Measurements from ENCODE around the gene MAMLD1. TPM values are rescaled to one million over a fixed set of nuclear protein-coding genes. Genes with fewer than 3 reads are reported as not detected.
A peak's percentile ranks its signal among the peaks of the same experiment; 100 is the strongest.
"Not testable (repeated sequence)": the region's sequence is repeated elsewhere in the genome, so short reads cannot be mapped to it uniquely, and the experiment has no call there.

Gene MAMLD1
- total and polyA plus RNA-seq, 3 experiments from 2014 or later: 1.8 to 7.3 (median 6.2) TPM

DNA sequence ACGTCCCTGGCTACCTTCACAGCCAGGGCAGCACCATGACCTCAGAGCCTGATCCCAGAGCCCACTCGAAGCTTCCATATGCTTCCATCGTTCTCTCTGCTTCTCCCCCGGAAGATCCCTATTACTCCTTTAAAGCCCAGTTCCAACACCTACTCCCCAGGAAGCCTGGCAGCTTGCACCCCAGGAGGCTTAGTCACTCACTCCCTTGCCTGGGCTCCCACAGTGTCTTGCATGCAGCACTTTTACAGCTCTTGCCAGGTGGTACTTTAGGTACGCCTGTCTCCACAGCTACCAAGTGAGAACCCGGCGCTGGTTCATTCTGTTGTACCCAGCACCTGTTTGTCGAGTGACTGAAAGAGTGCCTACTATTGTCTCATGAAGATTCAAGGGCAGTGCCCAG, 24.5 kb upstream of the MAMLD1 start:
- Histone ChIP-seq H3K27ac (ENCODE audit: low read depth, low read length) (no peak overlapping the region), H3K4me1 (ENCODE audit: insufficient read depth, low read length) (no peaks in the 10 kb centered on the region), H3K9me3 (ENCODE audit: low read length) (no peaks in the 10 kb centered on the region), H3K36me3 (ENCODE audit: insufficient read depth, low read length) (no peaks in the 10 kb centered on the region), H3K4me3 (ENCODE audit: low read length) (no peak overlapping the region), H3K27me3 (ENCODE audit: insufficient read depth, low read length, poor library complexity, severe bottlenecking) (no peaks in the 10 kb centered on the region)
- Mint-ChIP-seq H3K36me3 (no peaks in the 10 kb centered on the region), H3K4me1 (peaks cover under 1 to 5% (median 5%) of the 10 kb centered on the region in 3 donors), H3K9me3 (no peaks in the 10 kb centered on the region), H3K27me3 (peaks cover 0 to 1% of the 10 kb centered on the region in 2 donors), H3K4me3 (no peak overlapping the region), H3K27ac (no peak overlapping the region)
- DNase-seq: no peak
- ChIA-PET CTCF (no interaction called here), POLR2A (no interaction called here)

DNA sequence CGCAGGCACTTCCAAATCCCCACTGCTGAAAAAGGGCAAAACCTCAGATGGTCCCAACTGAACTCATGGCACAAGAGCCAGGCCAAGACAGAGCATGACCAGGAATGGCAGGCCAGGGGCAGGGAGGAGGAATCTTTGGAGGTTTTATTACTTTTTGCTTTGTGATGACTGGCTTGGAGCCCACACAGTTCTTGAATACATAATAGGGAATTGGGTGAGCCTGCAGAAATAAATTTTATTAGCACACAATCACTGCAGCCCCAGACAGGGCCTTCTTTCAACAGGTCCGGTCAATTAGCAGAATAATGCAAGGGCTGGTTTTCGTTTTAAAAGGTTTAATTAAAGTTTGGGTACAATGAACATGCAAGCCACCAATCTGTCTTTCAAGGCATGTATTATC, 23.4 kb upstream of the MAMLD1 start:
- Mint-ChIP-seq H3K36me3 (no peaks in the 10 kb centered on the region), H3K9me3 (no peaks in the 10 kb centered on the region), H3K4me3 (no peak overlapping the region), H3K27ac (no peak overlapping the region), H3K4me1 (no peaks in the 10 kb centered on the region), H3K27me3 (peaks cover 0 to 1% of the 10 kb centered on the region in 2 donors)
- no peak for DNase-seq
- H3K4me3 ChIP-seq (ENCODE audit: low read length): no peak overlapping the region
- no peaks in the 10 kb centered on the region for H3K4me1 ChIP-seq (ENCODE audit: insufficient read depth, low read length)
- H3K36me3 ChIP-seq (ENCODE audit: insufficient read depth, low read length): no peaks in the 10 kb centered on the region
- ChIA-PET CTCF (no interaction called here), POLR2A (no interaction called here)
- H3K9me3 ChIP-seq (ENCODE audit: low read length): no peaks in the 10 kb centered on the region
- no peak overlapping the region for H3K27ac ChIP-seq (ENCODE audit: low read depth, low read length)
- H3K27me3 ChIP-seq (ENCODE audit: insufficient read depth, low read length, poor library complexity, severe bottlenecking): no peaks in the 10 kb centered on the region

DNA sequence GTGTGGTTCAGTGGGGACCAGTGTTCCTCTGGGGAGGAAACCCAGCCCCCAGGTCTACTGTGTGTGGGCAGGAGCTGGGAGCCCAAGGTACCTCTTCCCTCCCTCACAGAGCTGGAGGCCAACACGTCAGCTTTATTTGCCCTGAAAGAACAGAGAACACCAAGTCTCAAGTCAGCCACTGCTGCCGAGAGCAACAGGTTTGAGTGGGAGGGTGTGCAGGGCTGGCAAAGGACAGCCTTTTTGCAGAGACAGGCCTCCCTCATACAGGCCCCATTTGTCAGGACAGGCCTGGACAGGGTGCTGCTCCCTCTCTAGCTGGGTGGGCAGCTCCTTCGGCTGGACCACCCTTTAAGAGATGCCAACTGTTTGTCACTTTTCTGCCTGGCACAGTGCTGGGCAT, 22.8 kb upstream of the MAMLD1 start:
- H3K4me3 Mint-ChIP-seq; H3K4me3 ChIP-seq (ENCODE audit: low read length); DNase-seq; H3K27me3 Mint-ChIP-seq; H3K27ac ChIP-seq (ENCODE audit: low read depth, low read length); H3K4me1 ChIP-seq (ENCODE audit: insufficient read depth, low read length); H3K27me3 ChIP-seq (ENCODE audit: insufficient read depth, low read length, poor library complexity, severe bottlenecking); H3K36me3 Mint-ChIP-seq; H3K36me3 ChIP-seq (ENCODE audit: insufficient read depth, low read length); POLR2A ChIA-PET; CTCF ChIA-PET; H3K4me1 Mint-ChIP-seq; H3K9me3 ChIP-seq (ENCODE audit: low read length); H3K9me3 Mint-ChIP-seq: not testable (repeated sequence)
- peak overlapping the region in 1 of 8 donors; percentile 24 for H3K27ac Mint-ChIP-seq

DNA sequence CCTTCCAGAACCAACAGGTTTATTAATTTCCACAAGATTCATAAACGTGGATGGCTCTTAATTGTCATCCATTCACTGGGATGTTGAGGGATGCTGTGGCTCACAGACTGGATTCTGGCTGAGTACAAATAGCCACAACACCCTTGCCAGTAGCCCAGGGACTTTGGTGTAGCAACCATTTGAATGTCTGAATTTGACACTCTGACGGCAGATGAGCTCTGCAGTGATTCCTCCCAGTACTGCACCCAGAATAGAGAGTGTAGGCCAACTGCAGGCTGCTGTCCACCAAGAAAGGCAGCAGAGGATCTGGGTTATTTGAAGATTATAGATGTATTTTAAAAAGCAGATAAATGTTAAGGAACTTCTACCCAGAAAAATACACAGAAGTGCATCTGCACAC, 15.6 kb upstream of the MAMLD1 start:
- POLR2A ChIA-PET: no interaction called here
- no peaks in the 10 kb centered on the region for H3K9me3 Mint-ChIP-seq
- no peak for DNase-seq
- Histone ChIP-seq H3K27ac (ENCODE audit: low read depth, low read length) (no peak overlapping the region), H3K9me3 (ENCODE audit: low read length) (no peaks in the 10 kb centered on the region), H3K4me1 (ENCODE audit: insufficient read depth, low read length) (no peaks in the 10 kb centered on the region), H3K27me3 (ENCODE audit: insufficient read depth, low read length, poor library complexity, severe bottlenecking) (no peaks in the 10 kb centered on the region), H3K4me3 (ENCODE audit: low read length) (no peak overlapping the region), H3K36me3 (ENCODE audit: insufficient read depth, low read length) (no peaks in the 10 kb centered on the region)
- CTCF ChIA-PET: no interaction called here
- H3K4me1 Mint-ChIP-seq: no peaks in the 10 kb centered on the region
- H3K27me3 Mint-ChIP-seq: peaks cover 2 to 6% of the 10 kb centered on the region in 2 donors
- no peaks in the 10 kb centered on the region for H3K36me3 Mint-ChIP-seq
- no peak overlapping the region for H3K4me3 Mint-ChIP-seq
- no peak overlapping the region for H3K27ac Mint-ChIP-seq

DNA sequence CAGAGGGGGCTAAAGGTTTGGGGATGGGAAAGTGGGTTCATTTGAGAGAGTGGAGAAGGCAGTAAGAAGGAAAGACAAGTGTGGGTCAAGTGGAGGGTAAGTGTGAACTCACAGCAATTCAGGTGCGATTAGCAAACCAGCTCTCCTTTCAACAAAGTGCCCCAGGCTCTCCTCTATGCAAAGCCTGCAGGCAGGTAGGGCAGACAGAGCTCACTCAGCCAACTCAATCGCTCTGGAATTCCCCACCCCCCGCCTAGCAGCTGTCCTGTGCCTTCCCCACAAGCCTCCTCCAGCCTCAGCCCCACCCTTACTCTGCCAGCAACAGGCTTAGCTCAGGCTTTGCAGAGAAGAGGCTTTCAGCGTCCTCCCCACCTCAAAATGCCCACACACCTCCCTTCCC, 14.8 kb upstream of the MAMLD1 start:
- DNase-seq: no peak
- CTCF ChIA-PET: no interaction called here

DNA sequence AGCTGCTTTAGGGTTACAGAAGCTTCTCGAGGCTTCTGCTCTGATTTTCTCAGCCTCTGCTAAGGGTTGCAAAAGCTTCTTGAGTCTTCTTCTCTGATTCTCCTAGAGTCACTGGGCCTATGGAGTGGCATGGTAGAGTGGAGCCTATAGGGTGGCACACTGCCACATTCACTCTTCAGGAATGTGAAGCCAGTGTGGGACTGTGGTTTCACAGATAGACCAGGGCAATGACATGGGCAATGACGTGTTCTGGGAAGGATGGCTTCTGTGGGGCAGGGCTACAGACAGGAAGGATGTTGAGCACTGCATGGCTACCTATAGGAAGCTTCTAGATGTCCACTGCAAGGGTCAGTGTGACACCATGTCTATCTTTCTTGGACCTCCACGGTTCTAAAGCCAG, 11.0 kb upstream of the MAMLD1 start:
- no peaks in the 10 kb centered on the region for H3K36me3 Mint-ChIP-seq
- DNase-seq: no peak
- Histone ChIP-seq H3K36me3 (ENCODE audit: insufficient read depth, low read length) (no peaks in the 10 kb centered on the region), H3K27ac (ENCODE audit: low read depth, low read length) (no peak overlapping the region), H3K4me3 (ENCODE audit: low read length) (no peak overlapping the region), H3K4me1 (ENCODE audit: insufficient read depth, low read length) (no peaks in the 10 kb centered on the region), H3K9me3 (ENCODE audit: low read length) (no peaks in the 10 kb centered on the region), H3K27me3 (ENCODE audit: insufficient read depth, low read length, poor library complexity, severe bottlenecking) (no peaks in the 10 kb centered on the region)
- no peaks in the 10 kb centered on the region for H3K4me1 Mint-ChIP-seq
- ChIA-PET CTCF (interaction anchor here (1.5 kb wide), 1 partner anchor 9 kb away, joined by 4 read pairs; no protein-coding TSS in a partner anchor), POLR2A (no interaction called here)
- peaks cover 2 to 6% of the 10 kb centered on the region in 2 donors for H3K27me3 Mint-ChIP-seq
- no peak overlapping the region for H3K4me3 Mint-ChIP-seq
- H3K9me3 Mint-ChIP-seq: no peaks in the 10 kb centered on the region
- H3K27ac Mint-ChIP-seq: no peak overlapping the region

More for the DNA sequence above, 14.8 kb upstream of the MAMLD1 start:
- no peaks in the 10 kb centered on the region for H3K27me3 ChIP-seq (ENCODE audit: insufficient read depth, low read length, poor library complexity, severe bottlenecking)
- H3K4me1 ChIP-seq (ENCODE audit: insufficient read depth, low read length): no peaks in the 10 kb centered on the region
- H3K4me3 ChIP-seq (ENCODE audit: low read length): no peak overlapping the region
- no peaks in the 10 kb centered on the region for H3K9me3 ChIP-seq (ENCODE audit: low read length)
- H3K36me3 ChIP-seq (ENCODE audit: insufficient read depth, low read length): no peaks in the 10 kb centered on the region
- POLR2A ChIA-PET: no interaction called here
- no peak overlapping the region for H3K27ac ChIP-seq (ENCODE audit: low read depth, low read length)
- Mint-ChIP-seq H3K4me1 (no peaks in the 10 kb centered on the region), H3K4me3 (no peak overlapping the region), H3K36me3 (no peaks in the 10 kb centered on the region), H3K9me3 (no peaks in the 10 kb centered on the region), H3K27me3 (peaks cover 2 to 6% of the 10 kb centered on the region in 2 donors), H3K27ac (no peak overlapping the region)

DNA sequence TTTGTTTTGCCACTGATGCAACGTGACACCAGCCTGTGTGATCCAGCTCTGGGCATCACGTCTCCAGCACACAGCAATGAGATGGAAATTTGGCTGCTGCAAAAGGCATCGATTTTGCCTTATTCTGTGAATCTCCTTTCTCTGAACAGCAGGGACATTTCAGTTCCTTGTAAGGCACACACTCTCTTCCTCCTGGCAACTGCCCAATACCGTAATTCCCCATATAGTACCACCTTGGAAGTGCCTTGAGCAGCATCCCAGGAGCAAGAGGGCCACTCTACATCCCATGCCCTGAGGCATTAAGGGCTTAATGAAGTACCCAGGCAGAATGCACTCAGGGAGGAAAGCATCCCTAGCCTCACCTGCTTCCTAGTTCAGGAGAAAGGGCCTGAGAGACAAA, 10.5 kb upstream of the MAMLD1 start:
- ChIA-PET POLR2A (no interaction called here), CTCF (interaction anchor here (1.5 kb wide), 1 partner anchor 9 kb away, joined by 4 read pairs; no protein-coding TSS in a partner anchor)
- Histone ChIP-seq H3K27me3 (ENCODE audit: insufficient read depth, low read length, poor library complexity, severe bottlenecking) (no peaks in the 10 kb centered on the region), H3K4me1 (ENCODE audit: insufficient read depth, low read length) (no peaks in the 10 kb centered on the region), H3K36me3 (ENCODE audit: insufficient read depth, low read length) (no peaks in the 10 kb centered on the region), H3K27ac (ENCODE audit: low read depth, low read length) (no peak overlapping the region), H3K9me3 (ENCODE audit: low read length) (no peaks in the 10 kb centered on the region), H3K4me3 (ENCODE audit: low read length) (no peak overlapping the region)
- peaks cover 2 to 6% of the 10 kb centered on the region in 2 donors for H3K27me3 Mint-ChIP-seq
- no peaks in the 10 kb centered on the region for H3K4me1 Mint-ChIP-seq
- H3K27ac Mint-ChIP-seq: no peak overlapping the region
- no peaks in the 10 kb centered on the region for H3K9me3 Mint-ChIP-seq
- H3K4me3 Mint-ChIP-seq: no peak overlapping the region
- H3K36me3 Mint-ChIP-seq: no peaks in the 10 kb centered on the region
- no peak for DNase-seq

DNA sequence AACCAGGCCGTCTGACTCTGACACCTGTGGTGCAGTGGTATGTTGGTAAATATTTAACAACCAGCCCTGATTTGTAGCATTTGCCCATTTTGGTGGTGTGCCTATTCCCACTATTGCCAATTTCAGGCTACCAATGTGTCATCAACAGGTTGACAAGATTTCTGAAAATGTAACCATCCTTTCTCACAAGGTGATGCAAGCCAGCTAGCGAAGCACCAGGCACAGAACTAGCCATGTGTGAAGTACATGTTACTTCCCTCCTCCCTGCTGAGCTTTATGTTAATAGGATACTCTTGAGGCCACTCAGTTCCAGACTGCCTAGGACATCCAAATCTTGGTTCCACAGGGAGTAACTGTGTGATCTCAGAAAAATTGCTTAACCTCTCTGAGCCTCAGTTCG, 7.2 kb upstream of the MAMLD1 start:
- POLR2A ChIA-PET: no interaction called here
- H3K27me3 ChIP-seq (ENCODE audit: insufficient read depth, low read length, poor library complexity, severe bottlenecking): no peaks in the 10 kb centered on the region
- no peaks in the 10 kb centered on the region for H3K36me3 Mint-ChIP-seq
- CTCF ChIA-PET: no interaction called here
- no peak overlapping the region for H3K27ac ChIP-seq (ENCODE audit: low read depth, low read length)
- no peaks in the 10 kb centered on the region for H3K9me3 ChIP-seq (ENCODE audit: low read length)
- peaks cover 1 to 2% (median 1%) of the 10 kb centered on the region in 3 donors for H3K4me1 Mint-ChIP-seq
- no peak for DNase-seq
- no peaks in the 10 kb centered on the region for H3K36me3 ChIP-seq (ENCODE audit: insufficient read depth, low read length)
- no peak overlapping the region for H3K27ac Mint-ChIP-seq
- no peaks in the 10 kb centered on the region for H3K4me1 ChIP-seq (ENCODE audit: insufficient read depth, low read length)
- no peaks in the 10 kb centered on the region for H3K9me3 Mint-ChIP-seq
- H3K4me3 Mint-ChIP-seq: no peak overlapping the region
- peaks cover 0 to 3% of the 10 kb centered on the region in 2 donors for H3K27me3 Mint-ChIP-seq
- H3K4me3 ChIP-seq (ENCODE audit: low read length): no peak overlapping the region

DNA sequence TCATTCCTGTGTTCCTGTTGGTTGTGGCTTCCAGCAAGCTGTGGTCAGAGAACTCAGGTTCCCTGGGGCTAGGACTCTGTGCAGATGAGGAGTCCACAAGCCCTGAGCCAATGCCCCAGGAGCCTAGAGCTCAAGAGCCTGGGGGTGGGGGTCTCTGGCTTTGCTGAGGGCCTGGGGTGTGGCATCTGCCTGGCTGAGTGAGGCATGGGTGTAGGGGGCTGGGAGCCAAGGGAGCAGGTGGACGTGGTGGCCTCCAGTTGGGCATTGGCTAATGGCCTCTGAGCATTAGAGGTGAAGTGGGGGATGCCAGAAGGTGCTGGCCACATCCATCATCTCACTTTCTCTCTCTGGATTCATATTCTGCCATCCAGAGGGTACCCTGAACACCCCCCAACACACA, 5.3 kb upstream of the MAMLD1 start:
- Histone ChIP-seq H3K36me3 (ENCODE audit: insufficient read depth, low read length) (no peaks in the 10 kb centered on the region), H3K27me3 (ENCODE audit: insufficient read depth, low read length, poor library complexity, severe bottlenecking) (no peaks in the 10 kb centered on the region), H3K4me1 (ENCODE audit: insufficient read depth, low read length) (no peaks in the 10 kb centered on the region), H3K4me3 (ENCODE audit: low read length) (no peak overlapping the region), H3K27ac (ENCODE audit: low read depth, low read length) (no peak overlapping the region), H3K9me3 (ENCODE audit: low read length) (no peaks in the 10 kb centered on the region)
- Mint-ChIP-seq H3K4me3 (no peak overlapping the region), H3K27ac (no peak overlapping the region), H3K27me3 (peaks cover 0 to 7% of the 10 kb centered on the region in 2 donors), H3K9me3 (no peaks in the 10 kb centered on the region), H3K36me3 (no peaks in the 10 kb centered on the region), H3K4me1 (peaks cover 9 to 11% (median 9%) of the 10 kb centered on the region in 3 donors)
- POLR2A ChIA-PET: no interaction called here
- no peak for DNase-seq
- CTCF ChIA-PET: interaction anchor here (1.2 to 1.4 kb wide), 2 partner anchors 8 to 128 kb away, joined by 3 read pairs; no protein-coding TSS in a partner anchor
